OCI-LY3 (cell line): ENCODE results near the gene SCUBE1.

ENCODE experiments used
- H2AFZ ChIP-seq: fragments of 200-600, 300-600 bp; shearing (Covaris generic); 2 replicates; pipeline ENCODE4 v1.6.0; 2014; ENCODE audit warnings: antibody characterized with exemption, low read depth, low read length
- H3K27ac ChIP-seq: fragments of 200-600, 300-600 bp; sonication (generic); 2 replicates; pipeline ENCODE4 v1.5.1; 2014; ENCODE audit warnings: mild to moderate bottlenecking, low read length, moderate library complexity, mixed read lengths
- H3K27me3 ChIP-seq: fragments of 200-600, 300-600 bp; sonication (generic); 2 replicates; pipeline ENCODE4 v1.6.1; 2014; ENCODE audit warnings: low read depth, low read length, mixed read lengths
- H3K36me3 ChIP-seq: fragments of 200-600, 300-600 bp; sonication (generic); replicated peaks from 2 replicates; pipeline ENCODE3; 2014; ENCODE audit warnings: low read depth, low read length, mixed read lengths
- H3K4me1 ChIP-seq: fragments of 300-600, 200-600 bp; sonication (generic); 2 replicates; pipeline ENCODE4 v1.6.1; 2014; ENCODE audit warnings: low read length, mixed read lengths
- H3K4me2 ChIP-seq: fragments of 200-600, 300-600 bp; sonication (generic); 2 replicates; pipeline ENCODE4 v1.6.1; 2014; ENCODE audit warnings: low read length, mixed read lengths
- H3K4me3 ChIP-seq: fragments of 300-600, 200-600 bp; sonication (generic); 2 replicates; pipeline ENCODE4 v1.5.1; 2014; ENCODE audit warnings: antibody characterized with exemption, mild to moderate bottlenecking, low read length, moderate library complexity
- H3K79me2 ChIP-seq: fragments of 300-600, 200-600 bp; shearing (Covaris generic); 2 replicates; pipeline ENCODE4 v1.6.1; 2014; ENCODE audit warnings: mild to moderate bottlenecking, low read length, mixed read lengths
- H3K9ac ChIP-seq: fragments of 300-600, 200-600 bp; shearing (Covaris generic); 2 replicates; pipeline ENCODE4 v1.6.0; 2014; ENCODE audit warnings: mild to moderate bottlenecking, low read length, moderate library complexity
- H3K9me3 ChIP-seq: fragments of 200-600, 300-600 bp; shearing (Covaris generic); 2 replicates; pipeline ENCODE4 v1.6.1; 2014; ENCODE audit warnings: low read length, mixed read lengths; ENCODE audit not compliant: insufficient read depth
- H4K20me1 ChIP-seq: fragments of 200-600, 300-600 bp; sonication (generic); 2 replicates; pipeline ENCODE4 v1.6.1; 2016; ENCODE audit warnings: low read length, mixed read lengths; ENCODE audit not compliant: insufficient read depth
- EZH2phosphoT487 ChIP-seq: fragments of 200-600 bp; shearing (Covaris generic); IDR thresholded peaks from 2 replicates; pipeline ENCODE4 v1.6.1; 2018; ENCODE audit warnings: antibody characterized with exemption, mixed run types, low read depth
- TF ChIP-seq, protein P1 (sequence below): fragments of 200-600, 300-600 bp; sonication (generic); IDR thresholded peaks from 2 replicates; pipeline ENCODE4 v1.5.1; 2014; ENCODE audit warnings: antibody characterized with exemption, low read length, low read depth

Gene SCUBE1

DNA sequence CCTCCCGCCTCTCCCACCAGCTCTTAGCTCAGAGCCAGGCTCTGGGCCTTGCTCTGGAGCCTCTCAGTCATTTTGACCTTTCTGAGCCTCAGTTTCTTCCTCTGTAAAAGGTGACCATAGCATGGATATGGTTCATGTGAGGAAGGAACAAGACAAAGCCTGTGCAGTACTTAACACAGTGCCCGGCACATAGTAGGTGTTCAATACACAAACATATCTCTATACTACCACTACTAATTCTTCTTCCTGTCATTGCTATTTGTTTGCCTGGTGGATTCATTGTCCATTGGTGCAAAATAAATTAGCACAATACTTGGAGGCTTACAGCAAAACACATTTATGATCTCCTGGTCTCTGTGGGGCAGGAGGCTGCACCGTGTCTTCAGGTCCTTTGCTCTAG is 47.0 kb upstream of the SCUBE1 start:
- H3K4me2 ChIP-seq = no peak overlapping the region
- H3K4me3 ChIP-seq = no peak overlapping the region
- H3K4me1 ChIP-seq = peaks cover 2% of the 10 kb centered on the region; the same call in 1 of the 2 replicates
- no peak overlapping the region for H2AFZ ChIP-seq
- no peak for TF ChIP-seq EZH2phosphoT487
- TF ChIP-seq, protein P1, sequence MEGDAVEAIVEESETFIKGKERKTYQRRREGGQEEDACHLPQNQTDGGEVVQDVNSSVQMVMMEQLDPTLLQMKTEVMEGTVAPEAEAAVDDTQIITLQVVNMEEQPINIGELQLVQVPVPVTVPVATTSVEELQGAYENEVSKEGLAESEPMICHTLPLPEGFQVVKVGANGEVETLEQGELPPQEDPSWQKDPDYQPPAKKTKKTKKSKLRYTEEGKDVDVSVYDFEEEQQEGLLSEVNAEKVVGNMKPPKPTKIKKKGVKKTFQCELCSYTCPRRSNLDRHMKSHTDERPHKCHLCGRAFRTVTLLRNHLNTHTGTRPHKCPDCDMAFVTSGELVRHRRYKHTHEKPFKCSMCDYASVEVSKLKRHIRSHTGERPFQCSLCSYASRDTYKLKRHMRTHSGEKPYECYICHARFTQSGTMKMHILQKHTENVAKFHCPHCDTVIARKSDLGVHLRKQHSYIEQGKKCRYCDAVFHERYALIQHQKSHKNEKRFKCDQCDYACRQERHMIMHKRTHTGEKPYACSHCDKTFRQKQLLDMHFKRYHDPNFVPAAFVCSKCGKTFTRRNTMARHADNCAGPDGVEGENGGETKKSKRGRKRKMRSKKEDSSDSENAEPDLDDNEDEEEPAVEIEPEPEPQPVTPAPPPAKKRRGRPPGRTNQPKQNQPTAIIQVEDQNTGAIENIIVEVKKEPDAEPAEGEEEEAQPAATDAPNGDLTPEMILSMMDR = no peak
- no peaks in the 10 kb centered on the region for H3K36me3 ChIP-seq
- no peak overlapping the region for H3K9ac ChIP-seq
- H3K27me3 ChIP-seq = peaks cover 26% of the 10 kb centered on the region
- H4K20me1 ChIP-seq = 0 out of 2 replicates have a peak, but pooled peaks cover 2% of the 10 kb centered on the region
- no peak overlapping the region for H3K27ac ChIP-seq
- no peaks in the 10 kb centered on the region for H3K79me2 ChIP-seq
- H3K9me3 ChIP-seq = no peaks in the 10 kb centered on the region

DNA sequence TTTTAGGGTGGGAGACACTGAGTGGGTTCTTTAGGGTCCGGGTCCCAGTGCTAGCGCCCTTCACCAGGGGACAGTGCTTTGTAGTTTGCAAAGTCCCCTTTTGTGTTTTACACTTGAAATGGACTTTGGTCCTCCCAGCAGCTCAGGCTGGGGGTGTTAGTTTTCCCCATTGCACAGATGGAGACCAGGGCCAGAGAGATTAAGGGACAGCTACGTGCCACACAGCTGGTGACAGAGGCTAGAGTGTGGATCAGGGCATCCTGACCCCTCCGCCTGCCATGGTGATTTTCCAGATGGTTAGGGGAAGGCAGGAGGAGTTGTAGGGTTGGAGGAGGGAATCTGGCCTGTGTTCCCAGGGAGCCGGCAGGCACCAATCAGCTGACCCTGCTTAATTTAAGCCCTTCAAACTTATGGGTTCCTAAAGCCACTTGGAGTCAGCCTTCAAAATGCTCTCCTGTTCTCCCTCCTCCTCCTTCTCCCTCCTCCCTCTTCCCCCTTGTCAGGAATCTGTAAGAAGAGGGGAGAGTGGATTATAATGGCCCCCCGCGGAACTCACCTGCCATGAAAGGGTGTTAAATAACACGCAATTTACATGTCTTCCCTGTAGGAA is 46.2 kb upstream of the SCUBE1 start:
- H3K9ac ChIP-seq = no peak overlapping the region
- H3K4me1 ChIP-seq = peaks cover 2% of the 10 kb centered on the region; the same call in 1 of the 2 replicates
- H3K27ac ChIP-seq = no peak overlapping the region
- no peaks in the 10 kb centered on the region for H3K79me2 ChIP-seq
- H4K20me1 ChIP-seq = 0 out of 2 replicates have a peak, but pooled peaks cover 2% of the 10 kb centered on the region
- H3K27me3 ChIP-seq = peaks cover 34% of the 10 kb centered on the region
- no peak overlapping the region for H3K4me3 ChIP-seq
- H3K4me2 ChIP-seq = no peak overlapping the region
- H3K9me3 ChIP-seq = no peaks in the 10 kb centered on the region
- TF ChIP-seq EZH2phosphoT487 = no peak
- TF ChIP-seq, protein P1 = no peak
- no peaks in the 10 kb centered on the region for H3K36me3 ChIP-seq
- H2AFZ ChIP-seq = no peak overlapping the region

DNA sequence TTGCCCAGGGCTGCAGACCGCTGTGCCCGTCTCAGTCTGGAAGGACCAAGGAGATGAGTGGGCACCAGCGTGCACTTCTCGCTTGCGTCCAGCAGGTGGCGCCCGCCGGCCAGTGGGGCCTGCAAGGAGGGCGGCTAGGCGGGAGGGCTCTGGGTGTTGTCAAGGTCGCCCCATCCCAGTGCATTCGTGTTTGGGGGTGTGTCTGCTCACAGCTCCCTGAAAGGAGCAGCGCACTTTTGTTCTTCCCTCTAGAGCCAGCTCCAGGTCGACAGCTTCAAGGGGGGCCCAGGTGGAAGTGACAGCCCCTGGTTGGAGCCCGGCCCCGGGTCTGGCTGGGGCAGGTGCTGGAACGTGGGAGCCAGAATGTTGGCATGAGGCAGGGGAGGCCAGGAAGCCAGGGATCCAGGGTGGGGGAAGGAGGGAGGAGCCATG is 45.3 kb upstream of the SCUBE1 start:
- TF ChIP-seq, protein P1 = peak; percentile 98
- no peak for TF ChIP-seq EZH2phosphoT487
- H3K36me3 ChIP-seq = no peaks in the 10 kb centered on the region
- H3K9ac ChIP-seq = no peak overlapping the region

DNA sequence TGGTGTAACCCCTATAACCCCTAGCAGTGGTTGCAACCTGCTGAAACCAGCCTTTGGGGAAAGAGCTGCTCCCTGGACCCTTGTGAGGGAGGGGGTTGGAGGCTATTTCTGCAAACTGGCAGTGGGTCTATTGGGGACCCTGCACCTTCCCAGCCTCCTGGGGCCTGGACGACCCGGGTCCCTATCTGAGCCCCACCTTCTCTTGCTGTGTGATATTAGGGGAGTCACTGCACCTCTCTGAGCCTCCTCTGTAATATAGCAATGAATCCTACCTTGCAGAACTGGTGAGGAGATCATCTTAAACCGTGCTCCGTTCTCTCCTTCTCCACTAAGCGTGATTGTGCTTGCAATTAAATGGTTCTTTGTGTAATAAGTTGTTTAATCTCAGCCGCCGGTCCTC is 44.6 kb upstream of the SCUBE1 start:
- Histone ChIP-seq H3K79me2 (no peaks in the 10 kb centered on the region), H3K9ac (no peak overlapping the region), H3K4me3 (no peak overlapping the region), H3K36me3 (no peaks in the 10 kb centered on the region), H4K20me1 (0 out of 2 replicates have a peak, but pooled peaks cover 2% of the 10 kb centered on the region), H2AFZ (no peak overlapping the region), H3K4me1 (peaks cover 2% of the 10 kb centered on the region; the same call in 1 of the 2 replicates), H3K27ac (no peak overlapping the region), H3K9me3 (no peaks in the 10 kb centered on the region), H3K27me3 (peaks cover 45% of the 10 kb centered on the region), H3K4me2 (no peak overlapping the region)
- TF ChIP-seq, protein P1 = no peak
- TF ChIP-seq EZH2phosphoT487 = no peak

More for the DNA sequence above, 45.3 kb upstream of the SCUBE1 start:
- Histone ChIP-seq H3K27ac (no peak overlapping the region), H3K4me3 (no peak overlapping the region), H3K4me1 (peaks cover 2% of the 10 kb centered on the region; the same call in 1 of the 2 replicates), H3K9me3 (no peaks in the 10 kb centered on the region), H3K79me2 (no peaks in the 10 kb centered on the region), H3K27me3 (peaks cover 38% of the 10 kb centered on the region), H3K4me2 (peak overlapping the region; percentile 24; the same call in 1 of the 2 replicates), H2AFZ (no peak overlapping the region), H4K20me1 (0 out of 2 replicates have a peak, but pooled peaks cover 2% of the 10 kb centered on the region)
